HEK293 (cell line): ENCODE measurements around the gene KCNJ16.

Source experiments
- ATF2 ChIP-seq: fragments of 450-650 bp; formaldehyde crosslinking; IDR thresholded peaks from 2 replicates; pipeline ENCODE4 v1.5.1; 2016; ENCODE audit warnings: missing biosample characterization, missing genetic modification characterization, low read depth
- CTCF ChIP-seq: fragments of 450-650 bp; formaldehyde crosslinking; IDR thresholded peaks from 2 replicates; pipeline ENCODE4 v1.5.1; 2016; ENCODE audit warnings: missing biosample characterization, missing genetic modification characterization
- PBX3 ChIP-seq: sonication (generic); formaldehyde crosslinking; IDR thresholded peaks from 2 replicates; pipeline ENCODE4 v1.8.1; 2022; ENCODE audit warnings: mild to moderate bottlenecking, moderate library complexity, missing genetic modification reagents
- SETDB1 ChIP-seq: IDR thresholded peaks from one replicate; pipeline ENCODE4 v1.6.1; 2017; ENCODE audit warnings: mild to moderate bottlenecking, low read length, moderate library complexity, mixed read lengths; ENCODE audit not compliant: insufficient read length
- TCF7L2 ChIP-seq: IDR thresholded peaks from 2 replicates; pipeline ENCODE4 v1.6.1; 2011; ENCODE audit warnings: low read depth, mild to moderate bottlenecking, inconsistent platforms, low read length, moderate library complexity, borderline replicate concordance
- ZBTB20 ChIP-seq: fragments of 450-650 bp; formaldehyde crosslinking; IDR thresholded peaks from 2 replicates; pipeline ENCODE4 v1.5.1; 2016; ENCODE audit warnings: missing biosample characterization, missing genetic modification characterization
- ZFP69B ChIP-seq: fragments of 450-650 bp; formaldehyde crosslinking; IDR thresholded peaks from 2 replicates; pipeline ENCODE4 v1.5.1; 2016; ENCODE audit warnings: missing biosample characterization, missing genetic modification characterization
- ZNF121 ChIP-seq: fragments of 450-650 bp; formaldehyde crosslinking; IDR thresholded peaks from 2 replicates; pipeline ENCODE4 v1.5.1; 2016; ENCODE audit warnings: missing biosample characterization, missing genetic modification characterization
- ZNF24 ChIP-seq: fragments of 450-650 bp; formaldehyde crosslinking; IDR thresholded peaks from 2 replicates; pipeline ENCODE4 v1.5.1; 2016; ENCODE audit warnings: missing biosample characterization, missing genetic modification characterization
- ZNF324 ChIP-seq: fragments of 450-650 bp; formaldehyde crosslinking; IDR thresholded peaks from 2 replicates; pipeline ENCODE4 v1.5.1; 2016; ENCODE audit warnings: missing biosample characterization, missing genetic modification characterization
- ZNF518A ChIP-seq: fragments of 450-650 bp; formaldehyde crosslinking; conservative IDR thresholded peaks from 2 replicates; pipeline ENCODE4 v1.5.1; 2016; ENCODE audit warnings: low read depth, missing biosample characterization, missing genetic modification characterization
- ZSCAN5A ChIP-seq: fragments of 450-650 bp; formaldehyde crosslinking; IDR thresholded peaks from 2 replicates; pipeline ENCODE4 v1.5.1; 2016; ENCODE audit warnings: missing biosample characterization, missing genetic modification characterization

GRCh38 chr17:70055000-70055399 lies 20.0 kb upstream of the KCNJ16 start:
- TF ChIP-seq ATF2 (tag by site-specific recombination), result no peak
- TF ChIP-seq ZNF518A (tag by site-specific recombination), result no peak
- TF ChIP-seq CTCF (tag by site-specific recombination), result no peak
- no peak for TF ChIP-seq TCF7L2
- TF ChIP-seq ZNF24 (tag by site-specific recombination), result no peak
- TF ChIP-seq ZFP69B, result no peak
- no peak for TF ChIP-seq PBX3 (CRISPR knock-in tag)
- TF ChIP-seq ZSCAN5A (tag by site-specific recombination), result no peak
- TF ChIP-seq ZBTB20, result no peak
- no peak for TF ChIP-seq ZNF121 (tag by site-specific recombination)
- TF ChIP-seq SETDB1, result no peak
- TF ChIP-seq ZNF324 (tag by site-specific recombination), result no peak
